ENCODE measurements around the gene MORN4. TPM values are rescaled to one million over a fixed set of nuclear protein-coding genes. Genes with fewer than 3 reads are reported as not detected.
A peak's percentile ranks its signal among the peaks of the same experiment; 100 is the strongest.

MORN4 gene
- total and polyA plus RNA-seq, 2 of the 13 experiments (the other 11 are each of a cell fraction or from before 2014, with no cell fraction given): 3.4 to 9.1 TPM

DNA sequence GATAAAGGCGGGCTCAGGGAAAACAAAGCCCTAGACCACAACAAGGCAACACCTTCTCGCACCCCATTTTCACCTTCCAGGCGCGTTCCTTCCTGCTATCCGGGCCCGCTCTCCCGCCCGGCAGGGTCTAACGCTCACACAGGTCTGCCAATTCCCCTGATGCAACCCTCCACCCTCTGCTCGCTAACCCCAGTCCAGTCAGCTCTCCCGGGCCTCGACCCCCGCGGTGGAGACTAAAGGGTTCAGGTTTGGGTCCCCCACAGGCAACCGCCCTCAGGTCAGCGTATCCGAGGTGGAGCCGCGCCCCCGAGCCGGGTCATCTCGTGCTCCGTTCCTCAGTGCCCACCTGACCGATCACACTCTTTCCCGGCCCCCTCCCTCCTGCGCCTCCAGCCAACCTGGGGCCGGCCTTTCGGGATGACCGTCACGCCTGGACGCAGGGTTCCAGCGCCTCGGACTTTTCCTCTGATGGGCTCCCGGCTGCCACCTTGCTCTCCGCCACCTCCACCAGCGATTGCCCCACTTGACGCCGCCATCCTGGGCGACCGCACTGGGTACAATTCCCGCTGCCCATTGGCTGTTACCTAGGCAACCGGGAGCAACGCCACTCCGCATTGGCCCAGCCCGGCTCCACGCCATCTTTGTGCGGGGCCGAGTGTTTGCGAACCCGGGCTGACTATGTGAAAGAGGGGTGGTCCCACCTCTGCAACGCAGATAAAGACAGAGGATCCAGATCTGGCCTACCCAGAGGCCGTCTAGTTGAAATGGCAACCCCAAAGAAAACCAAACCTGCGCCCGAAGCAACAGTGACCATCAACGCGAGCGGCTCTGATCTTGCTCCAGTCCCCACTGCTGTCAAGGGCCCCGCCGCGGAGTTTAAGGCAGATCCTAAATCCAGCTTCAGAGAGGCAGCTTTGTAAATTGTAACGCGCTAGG lies at the start of gene MORN4 (continued):
- TF ChIP-seq, protein P1, sequence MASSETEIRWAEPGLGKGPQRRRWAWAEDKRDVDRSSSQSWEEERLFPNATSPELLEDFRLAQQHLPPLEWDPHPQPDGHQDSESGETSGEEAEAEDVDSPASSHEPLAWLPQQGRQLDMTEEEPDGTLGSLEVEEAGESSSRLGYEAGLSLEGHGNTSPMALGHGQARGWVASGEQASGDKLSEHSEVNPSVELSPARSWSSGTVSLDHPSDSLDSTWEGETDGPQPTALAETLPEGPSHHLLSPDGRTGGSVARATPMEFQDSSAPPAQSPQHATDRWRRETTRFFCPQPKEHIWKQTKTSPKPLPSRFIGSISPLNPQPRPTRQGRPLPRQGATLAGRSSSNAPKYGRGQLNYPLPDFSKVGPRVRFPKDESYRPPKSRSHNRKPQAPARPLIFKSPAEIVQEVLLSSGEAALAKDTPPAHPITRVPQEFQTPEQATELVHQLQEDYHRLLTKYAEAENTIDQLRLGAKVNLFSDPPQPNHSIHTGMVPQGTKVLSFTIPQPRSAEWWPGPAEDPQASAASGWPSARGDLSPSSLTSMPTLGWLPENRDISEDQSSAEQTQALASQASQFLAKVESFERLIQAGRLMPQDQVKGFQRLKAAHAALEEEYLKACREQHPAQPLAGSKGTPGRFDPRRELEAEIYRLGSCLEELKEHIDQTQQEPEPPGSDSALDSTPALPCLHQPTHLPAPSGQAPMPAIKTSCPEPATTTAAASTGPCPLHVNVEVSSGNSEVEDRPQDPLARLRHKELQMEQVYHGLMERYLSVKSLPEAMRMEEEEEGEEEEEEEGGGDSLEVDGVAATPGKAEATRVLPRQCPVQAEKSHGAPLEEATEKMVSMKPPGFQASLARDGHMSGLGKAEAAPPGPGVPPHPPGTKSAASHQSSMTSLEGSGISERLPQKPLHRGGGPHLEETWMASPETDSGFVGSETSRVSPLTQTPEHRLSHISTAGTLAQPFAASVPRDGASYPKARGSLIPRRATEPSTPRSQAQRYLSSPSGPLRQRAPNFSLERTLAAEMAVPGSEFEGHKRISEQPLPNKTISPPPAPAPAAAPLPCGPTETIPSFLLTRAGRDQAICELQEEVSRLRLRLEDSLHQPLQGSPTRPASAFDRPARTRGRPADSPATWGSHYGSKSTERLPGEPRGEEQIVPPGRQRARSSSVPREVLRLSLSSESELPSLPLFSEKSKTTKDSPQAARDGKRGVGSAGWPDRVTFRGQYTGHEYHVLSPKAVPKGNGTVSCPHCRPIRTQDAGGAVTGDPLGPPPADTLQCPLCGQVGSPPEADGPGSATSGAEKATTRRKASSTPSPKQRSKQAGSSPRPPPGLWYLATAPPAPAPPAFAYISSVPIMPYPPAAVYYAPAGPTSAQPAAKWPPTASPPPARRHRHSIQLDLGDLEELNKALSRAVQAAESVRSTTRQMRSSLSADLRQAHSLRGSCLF (CRISPR knock-in tag; IDR thresholded peaks at IDR 0.05; ENCODE audit: borderline replicate concordance): no peak
- TF ChIP-seq ZNF563 (CRISPR knock-in tag; IDR thresholded peaks at IDR 0.05): 0 out of 2 replicates have a peak, but pooled peaks have one; percentile 50
- no peak for TF ChIP-seq ATF1 (CRISPR knock-in tag; IDR thresholded peaks at IDR 0.05)
- TF ChIP-seq PHF21A (CRISPR knock-in tag; IDR thresholded peaks at IDR 0.05): 0 out of 2 replicates have a peak, but pooled peaks have one; percentile 16
- TF ChIP-seq JUN (CRISPR knock-in tag; IDR thresholded peaks at IDR 0.05): no peak
- 0 out of 2 replicates have a peak, but pooled peaks have one; percentile 38 for TF ChIP-seq POLR2AphosphoS5 (IDR thresholded peaks at IDR 0.05; ENCODE audit: low read depth, low read length)
- no peak for TF ChIP-seq ZFP36 (IDR thresholded peaks at IDR 0.05; ENCODE audit: borderline replicate concordance, low read depth, low read length, partially characterized antibody)
- no peak; the same call in 1 of the 2 replicates for TF ChIP-seq ZNF616 (CRISPR knock-in tag; IDR thresholded peaks at IDR 0.05; ENCODE audit: low read depth)
- TF ChIP-seq ESRRA (CRISPR knock-in tag; IDR thresholded peaks at IDR 0.05; ENCODE audit: low read depth): no peak; the same call in 1 of the 2 replicates
- TF ChIP-seq, protein P2, sequence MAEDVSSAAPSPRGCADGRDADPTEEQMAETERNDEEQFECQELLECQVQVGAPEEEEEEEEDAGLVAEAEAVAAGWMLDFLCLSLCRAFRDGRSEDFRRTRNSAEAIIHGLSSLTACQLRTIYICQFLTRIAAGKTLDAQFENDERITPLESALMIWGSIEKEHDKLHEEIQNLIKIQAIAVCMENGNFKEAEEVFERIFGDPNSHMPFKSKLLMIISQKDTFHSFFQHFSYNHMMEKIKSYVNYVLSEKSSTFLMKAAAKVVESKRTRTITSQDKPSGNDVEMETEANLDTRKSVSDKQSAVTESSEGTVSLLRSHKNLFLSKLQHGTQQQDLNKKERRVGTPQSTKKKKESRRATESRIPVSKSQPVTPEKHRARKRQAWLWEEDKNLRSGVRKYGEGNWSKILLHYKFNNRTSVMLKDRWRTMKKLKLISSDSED (CRISPR knock-in tag; IDR thresholded peaks at IDR 0.05): no peak
- no peak for TF ChIP-seq ZNF383 (CRISPR knock-in tag; IDR thresholded peaks at IDR 0.05; ENCODE audit: borderline replicate concordance)
- TF ChIP-seq ZFP36L2 (CRISPR knock-in tag; IDR thresholded peaks at IDR 0.05): no peak
- TF ChIP-seq GATAD1 (CRISPR knock-in tag; IDR thresholded peaks at IDR 0.05): peak; percentile 82
- TF ChIP-seq, protein P3, sequence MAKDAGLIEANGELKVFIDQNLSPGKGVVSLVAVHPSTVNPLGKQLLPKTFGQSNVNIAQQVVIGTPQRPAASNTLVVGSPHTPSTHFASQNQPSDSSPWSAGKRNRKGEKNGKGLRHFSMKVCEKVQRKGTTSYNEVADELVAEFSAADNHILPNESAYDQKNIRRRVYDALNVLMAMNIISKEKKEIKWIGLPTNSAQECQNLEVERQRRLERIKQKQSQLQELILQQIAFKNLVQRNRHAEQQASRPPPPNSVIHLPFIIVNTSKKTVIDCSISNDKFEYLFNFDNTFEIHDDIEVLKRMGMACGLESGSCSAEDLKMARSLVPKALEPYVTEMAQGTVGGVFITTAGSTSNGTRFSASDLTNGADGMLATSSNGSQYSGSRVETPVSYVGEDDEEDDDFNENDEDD (CRISPR knock-in tag; IDR thresholded peaks at IDR 0.05; ENCODE audit: borderline replicate concordance): no peak
- TF ChIP-seq SIX1 (CRISPR knock-in tag; IDR thresholded peaks at IDR 0.05; ENCODE audit: borderline replicate concordance): no peak
- TF ChIP-seq ZNF468 (CRISPR knock-in tag; IDR thresholded peaks at IDR 0.05): no peak
- TF ChIP-seq DPF2 (CRISPR knock-in tag; IDR thresholded peaks at IDR 0.05; ENCODE audit: borderline replicate concordance, low read depth): no peak
- no peak for TF ChIP-seq ZNF101 (CRISPR knock-in tag; IDR thresholded peaks at IDR 0.05; ENCODE audit: borderline replicate concordance, low read depth)
- peak; percentile 85; the same call in 1 of the 2 replicates for TF ChIP-seq ZNF225 (CRISPR knock-in tag; IDR thresholded peaks at IDR 0.05)
- TF ChIP-seq, protein P4, sequence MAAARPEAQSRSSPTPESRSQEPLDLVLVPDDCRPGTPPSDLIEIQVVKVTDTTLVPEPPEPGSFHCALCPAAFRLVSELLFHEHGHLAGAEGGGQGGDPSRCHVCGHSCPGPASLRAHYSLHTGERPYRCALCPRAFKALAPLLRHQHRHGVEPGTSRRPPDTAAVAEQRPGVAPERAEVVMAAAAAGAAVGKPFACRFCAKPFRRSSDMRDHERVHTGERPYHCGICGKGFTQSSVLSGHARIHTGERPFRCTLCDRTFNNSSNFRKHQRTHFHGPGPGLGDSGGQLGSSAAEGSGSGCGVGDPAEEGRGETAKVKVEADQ (CRISPR knock-in tag; IDR thresholded peaks at IDR 0.05; ENCODE audit: borderline replicate concordance): peak; percentile 68
- no peak for TF ChIP-seq ZNF615 (CRISPR knock-in tag; IDR thresholded peaks at IDR 0.05; ENCODE audit: borderline replicate concordance)

Measured in HepG2 (cell line).